Body of pancreas (tissue), 4 donors: ENCODE measurements around the gene TFB1M.

Experiments used
- CTCF ChIP-seq, 7 experiments: fragments of 450-650 bp in 4 of 7; fragments of 200-600 bp in 3 of 7; sonication (generic) in 3 of 7; IDR thresholded peaks; one replicate each; pipeline ENCODE4 v1.5.1; 2016 to 2019; ENCODE audit warnings: antibody characterized with exemption in 7 of 7
- POLR2A ChIP-seq, 3 donors: fragments of 450-650 bp; IDR thresholded peaks; one replicate each; pipeline ENCODE4 v1.6.1; 2016; ENCODE audit warnings: antibody characterized with exemption in 3 of 3, mild to moderate bottlenecking in 2 of 3

DNA sequence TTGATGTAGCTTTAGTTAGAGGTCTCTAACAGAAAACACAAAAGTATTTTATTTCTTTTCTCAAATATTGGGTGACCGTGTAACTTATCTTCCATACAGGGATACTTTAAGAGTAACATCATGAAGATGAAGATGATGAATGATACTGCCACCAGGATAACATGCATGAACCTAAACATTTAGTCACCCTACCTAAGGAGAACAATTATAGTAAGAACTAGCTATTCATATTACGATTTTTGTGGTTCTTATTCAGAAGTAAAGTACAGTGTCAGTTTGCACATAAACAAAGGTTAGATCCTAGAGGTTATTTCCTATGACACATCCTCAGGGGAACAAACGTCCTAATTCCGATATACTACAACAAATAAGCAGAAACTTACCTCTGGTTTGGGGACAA, 29.5 kb downstream of the TFB1M start:
- no peak for TF ChIP-seq CTCF (IDR thresholded peaks at IDR 0.05)
- no peak for TF ChIP-seq POLR2A (IDR thresholded peaks at IDR 0.05)
